GM20000 (cell line): Measurements from ENCODE around the gene HES4.

ENCODE experiments used
- DNase-seq: peaks from one replicate; pipeline ENCODE4 v3.0.0; 2012; ENCODE audit warnings: low spot score
- TF ChIP-seq, protein P1 (sequence below): IDR thresholded peaks from 2 replicates; pipeline ENCODE4 v1.5.1; 2012; ENCODE audit warnings: mild to moderate bottlenecking, control low read depth; ENCODE audit errors: extremely low read depth, missing control alignments

The HES4 gene, protein sequence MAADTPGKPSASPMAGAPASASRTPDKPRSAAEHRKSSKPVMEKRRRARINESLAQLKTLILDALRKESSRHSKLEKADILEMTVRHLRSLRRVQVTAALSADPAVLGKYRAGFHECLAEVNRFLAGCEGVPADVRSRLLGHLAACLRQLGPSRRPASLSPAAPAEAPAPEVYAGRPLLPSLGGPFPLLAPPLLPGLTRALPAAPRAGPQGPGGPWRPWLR

DNA sequence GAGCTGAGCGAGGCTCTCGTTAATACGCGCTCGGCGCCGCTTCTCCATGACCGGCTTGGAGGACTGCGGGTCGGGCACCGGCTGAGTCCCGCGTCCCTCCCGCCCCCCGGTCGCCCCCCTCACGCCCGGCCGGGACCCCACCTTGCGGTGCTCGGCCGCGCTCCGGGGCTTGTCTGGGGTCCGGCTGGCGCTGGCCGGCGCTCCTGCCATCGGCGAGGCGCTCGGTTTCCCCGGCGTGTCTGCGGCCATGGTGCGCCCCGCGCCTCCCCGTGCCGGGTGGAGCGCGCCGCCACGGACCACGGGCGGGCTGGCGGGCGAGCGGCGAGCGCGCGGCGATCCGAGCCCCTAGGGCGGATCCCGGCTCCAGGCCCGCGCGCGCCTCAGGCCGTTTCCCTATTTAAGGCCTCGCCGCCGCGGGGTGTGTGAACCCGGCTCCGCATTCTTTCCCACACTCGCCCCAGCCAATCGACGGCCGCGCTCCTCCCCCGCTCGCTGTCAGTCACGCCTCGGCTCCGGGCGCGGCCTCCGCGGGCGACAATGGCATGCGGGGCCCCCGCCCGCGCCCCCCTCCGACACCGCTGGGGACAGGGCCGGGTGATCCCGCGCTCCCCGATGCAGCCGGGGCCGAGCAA lies at the start of gene HES4:
Gene HES4, minus strand, starts transcription at position 373 of the 632 bp plus-strand sequence. Its CDS starts 124 bp downstream, at position 249.
- TF ChIP-seq, protein P1, sequence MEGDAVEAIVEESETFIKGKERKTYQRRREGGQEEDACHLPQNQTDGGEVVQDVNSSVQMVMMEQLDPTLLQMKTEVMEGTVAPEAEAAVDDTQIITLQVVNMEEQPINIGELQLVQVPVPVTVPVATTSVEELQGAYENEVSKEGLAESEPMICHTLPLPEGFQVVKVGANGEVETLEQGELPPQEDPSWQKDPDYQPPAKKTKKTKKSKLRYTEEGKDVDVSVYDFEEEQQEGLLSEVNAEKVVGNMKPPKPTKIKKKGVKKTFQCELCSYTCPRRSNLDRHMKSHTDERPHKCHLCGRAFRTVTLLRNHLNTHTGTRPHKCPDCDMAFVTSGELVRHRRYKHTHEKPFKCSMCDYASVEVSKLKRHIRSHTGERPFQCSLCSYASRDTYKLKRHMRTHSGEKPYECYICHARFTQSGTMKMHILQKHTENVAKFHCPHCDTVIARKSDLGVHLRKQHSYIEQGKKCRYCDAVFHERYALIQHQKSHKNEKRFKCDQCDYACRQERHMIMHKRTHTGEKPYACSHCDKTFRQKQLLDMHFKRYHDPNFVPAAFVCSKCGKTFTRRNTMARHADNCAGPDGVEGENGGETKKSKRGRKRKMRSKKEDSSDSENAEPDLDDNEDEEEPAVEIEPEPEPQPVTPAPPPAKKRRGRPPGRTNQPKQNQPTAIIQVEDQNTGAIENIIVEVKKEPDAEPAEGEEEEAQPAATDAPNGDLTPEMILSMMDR: no peak
- DNase-seq: peak; percentile 88

DNA sequence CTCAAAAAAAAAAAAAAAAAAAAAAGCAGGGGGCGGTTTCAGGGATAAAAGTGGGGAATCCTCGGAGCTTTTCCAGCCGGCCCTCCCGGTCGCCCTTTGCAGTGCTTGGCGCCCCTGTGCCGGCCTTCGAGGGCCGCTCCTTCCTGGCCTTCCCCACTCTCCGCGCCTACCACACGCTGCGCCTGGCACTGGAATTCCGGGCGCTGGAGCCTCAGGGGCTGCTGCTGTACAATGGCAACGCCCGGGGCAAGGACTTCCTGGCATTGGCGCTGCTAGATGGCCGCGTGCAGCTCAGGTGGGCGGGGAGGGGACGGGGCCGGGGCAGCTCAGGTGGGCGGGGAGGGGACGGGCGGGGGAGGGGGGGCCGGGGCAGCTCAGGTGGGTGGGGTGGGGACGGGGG lies 48.9 kb upstream of the HES4 start:
- no peak for DNase-seq
- TF ChIP-seq, protein P1: no peak

DNA sequence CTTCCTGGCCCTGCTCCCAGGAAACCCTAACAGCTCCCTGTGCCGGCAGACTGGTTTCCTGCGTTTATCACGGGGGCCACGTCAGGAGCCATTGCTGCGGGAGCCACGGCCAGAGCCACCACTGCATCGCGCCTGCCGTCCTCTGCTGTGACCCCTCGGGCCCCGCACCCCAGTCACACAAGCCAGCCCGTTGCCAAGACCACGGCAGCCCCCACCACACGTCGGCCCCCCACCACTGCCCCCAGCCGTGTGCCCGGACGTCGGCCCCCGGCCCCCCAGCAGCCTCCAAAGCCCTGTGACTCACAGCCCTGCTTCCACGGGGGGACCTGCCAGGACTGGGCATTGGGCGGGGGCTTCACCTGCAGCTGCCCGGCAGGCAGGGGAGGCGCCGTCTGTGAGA lies 48.1 kb upstream of the HES4 start:
- no peak for DNase-seq
- TF ChIP-seq, protein P1: no peak

DNA sequence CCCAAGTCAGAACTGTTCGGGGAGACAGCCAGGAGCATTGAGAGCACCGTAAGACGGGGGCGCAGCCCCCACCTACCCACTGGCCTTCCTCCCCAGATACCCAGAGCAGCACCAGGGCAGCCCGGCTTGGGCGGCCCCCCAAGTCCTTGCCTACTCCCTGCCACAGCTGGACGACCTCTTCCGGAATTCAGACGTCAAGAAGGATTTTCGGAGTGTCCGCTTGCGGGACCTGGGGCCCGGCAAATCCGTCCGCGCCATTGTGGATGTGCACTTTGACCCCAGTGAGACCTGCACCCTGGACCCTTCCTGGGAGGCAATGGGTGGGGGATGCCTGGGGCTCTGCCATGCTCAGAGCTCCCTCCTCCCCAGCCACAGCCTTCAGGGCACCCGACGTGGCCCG lies 47.5 kb upstream of the HES4 start:
- no peak for DNase-seq
- TF ChIP-seq, protein P1: no peak

DNA sequence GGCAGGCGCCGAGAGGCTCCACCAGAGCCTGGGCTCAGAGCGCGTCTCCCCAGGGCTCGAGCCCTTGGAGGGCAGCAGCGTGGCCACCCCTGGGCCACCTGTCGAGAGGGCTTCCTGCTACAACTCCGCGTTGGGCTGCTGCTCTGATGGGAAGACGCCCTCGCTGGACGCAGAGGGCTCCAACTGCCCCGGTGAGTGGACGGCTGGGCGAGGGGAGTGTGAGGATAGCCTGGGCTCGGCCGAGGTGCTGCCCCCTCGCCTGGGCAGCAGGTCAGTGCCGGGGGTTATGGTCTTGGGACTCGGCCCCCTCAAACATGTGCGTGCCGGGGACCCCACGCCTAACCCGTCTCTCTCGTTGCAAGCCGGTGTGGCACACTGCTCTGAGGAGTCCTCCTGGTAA lies 46.9 kb upstream of the HES4 start:
- no peak for DNase-seq
- TF ChIP-seq, protein P1: no peak

DNA sequence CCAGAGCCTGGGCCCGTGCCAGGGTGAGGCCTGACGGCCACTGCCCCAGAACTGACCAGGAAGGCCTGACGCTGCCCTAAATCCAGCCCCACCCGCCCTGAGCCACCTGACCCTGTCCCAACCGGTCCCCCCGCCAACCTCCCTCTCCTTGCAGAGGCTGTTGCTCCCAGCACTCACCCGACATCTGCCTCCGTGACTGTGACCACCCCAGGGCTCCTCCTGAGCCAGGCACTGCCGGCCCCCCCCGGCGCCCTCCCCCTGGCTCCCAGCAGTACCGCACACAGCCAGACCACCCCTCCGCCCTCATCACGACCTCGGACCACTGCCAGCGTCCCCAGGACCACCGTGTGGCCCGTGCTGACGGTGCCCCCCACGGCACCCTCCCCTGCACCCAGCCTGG lies 46.3 kb upstream of the HES4 start:
- DNase-seq: no peak
- TF ChIP-seq, protein P1: no peak

DNA sequence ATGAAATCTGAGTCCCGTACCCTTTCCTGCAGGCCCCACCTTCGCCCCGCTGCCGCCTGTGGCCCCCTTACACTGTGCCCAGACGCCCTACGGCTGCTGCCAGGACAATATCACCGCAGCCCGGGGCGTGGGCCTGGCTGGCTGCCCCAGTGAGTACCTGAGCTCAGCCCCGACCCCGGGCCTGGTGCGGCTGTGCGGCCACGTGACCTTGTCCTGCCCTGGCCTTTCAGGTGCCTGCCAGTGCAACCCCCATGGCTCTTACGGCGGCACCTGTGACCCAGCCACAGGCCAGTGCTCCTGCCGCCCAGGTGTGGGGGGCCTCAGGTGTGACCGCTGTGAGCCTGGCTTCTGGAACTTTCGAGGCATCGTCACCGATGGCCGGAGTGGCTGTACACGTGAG lies 45.2 kb upstream of the HES4 start:
- TF ChIP-seq, protein P1: no peak
- no peak for DNase-seq
